GM06990 (cell line): ENCODE measurements around the gene ALPK3.

ENCODE experiments used
- DNase-seq: peaks from one replicate; pipeline ENCODE4 v3.0.0-alpha.2; 2011; ENCODE audit not compliant: insufficient read length; ENCODE audit errors: extremely low read depth
- H3K27me3 ChIP-seq: replicated peaks from 2 replicates; pipeline ENCODE4 v1.6.0; 2011; ENCODE audit warnings: low read length; ENCODE audit not compliant: control insufficient read depth, insufficient read depth
- H3K36me3 ChIP-seq: 2 replicates; pipeline ENCODE4 v1.5.1; 2011; ENCODE audit warnings: low read length; ENCODE audit not compliant: control insufficient read depth, insufficient read depth
- H3K4me3 ChIP-seq: replicated peaks from 2 replicates; pipeline ENCODE4 v1.5.1; 2011; ENCODE audit warnings: low read depth, mild to moderate bottlenecking, control low read depth, low read length
- TF ChIP-seq, protein P1 (sequence below): IDR thresholded peaks from 2 replicates; pipeline ENCODE4 v1.5.1; 2011; ENCODE audit warnings: low read length, control low read depth, mild to moderate bottlenecking, inconsistent platforms; ENCODE audit not compliant: insufficient read depth, poor library complexity, severe bottlenecking

ALPK3 gene

DNA sequence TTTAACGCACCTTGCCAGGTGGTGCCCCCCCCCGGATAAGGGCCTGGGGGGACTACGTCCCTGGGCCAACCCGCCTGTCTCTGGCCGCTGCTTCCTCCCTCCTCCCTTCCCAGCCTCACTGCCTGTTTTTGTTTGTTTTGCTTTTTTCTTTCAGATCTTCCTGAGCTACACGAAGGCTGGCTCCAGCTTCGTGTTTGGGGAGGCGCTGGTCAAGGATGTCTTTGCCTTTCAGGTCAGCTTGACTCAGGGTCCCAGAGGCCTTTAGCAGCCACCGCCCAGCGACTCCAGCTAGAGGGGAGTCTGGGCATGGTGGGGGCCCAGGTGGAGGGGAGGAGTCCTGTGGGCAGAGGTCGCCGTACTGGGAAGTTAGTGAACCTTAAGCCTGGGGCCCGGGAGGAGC lies 91.4 kb downstream of the ALPK3 start:
- H3K27me3 ChIP-seq = no peaks in the 10 kb centered on the region
- H3K36me3 ChIP-seq = no peaks in the 10 kb centered on the region
- no peak overlapping the region for H3K4me3 ChIP-seq
- TF ChIP-seq, protein P1, sequence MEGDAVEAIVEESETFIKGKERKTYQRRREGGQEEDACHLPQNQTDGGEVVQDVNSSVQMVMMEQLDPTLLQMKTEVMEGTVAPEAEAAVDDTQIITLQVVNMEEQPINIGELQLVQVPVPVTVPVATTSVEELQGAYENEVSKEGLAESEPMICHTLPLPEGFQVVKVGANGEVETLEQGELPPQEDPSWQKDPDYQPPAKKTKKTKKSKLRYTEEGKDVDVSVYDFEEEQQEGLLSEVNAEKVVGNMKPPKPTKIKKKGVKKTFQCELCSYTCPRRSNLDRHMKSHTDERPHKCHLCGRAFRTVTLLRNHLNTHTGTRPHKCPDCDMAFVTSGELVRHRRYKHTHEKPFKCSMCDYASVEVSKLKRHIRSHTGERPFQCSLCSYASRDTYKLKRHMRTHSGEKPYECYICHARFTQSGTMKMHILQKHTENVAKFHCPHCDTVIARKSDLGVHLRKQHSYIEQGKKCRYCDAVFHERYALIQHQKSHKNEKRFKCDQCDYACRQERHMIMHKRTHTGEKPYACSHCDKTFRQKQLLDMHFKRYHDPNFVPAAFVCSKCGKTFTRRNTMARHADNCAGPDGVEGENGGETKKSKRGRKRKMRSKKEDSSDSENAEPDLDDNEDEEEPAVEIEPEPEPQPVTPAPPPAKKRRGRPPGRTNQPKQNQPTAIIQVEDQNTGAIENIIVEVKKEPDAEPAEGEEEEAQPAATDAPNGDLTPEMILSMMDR = no peak
- DNase-seq = no peak

DNA sequence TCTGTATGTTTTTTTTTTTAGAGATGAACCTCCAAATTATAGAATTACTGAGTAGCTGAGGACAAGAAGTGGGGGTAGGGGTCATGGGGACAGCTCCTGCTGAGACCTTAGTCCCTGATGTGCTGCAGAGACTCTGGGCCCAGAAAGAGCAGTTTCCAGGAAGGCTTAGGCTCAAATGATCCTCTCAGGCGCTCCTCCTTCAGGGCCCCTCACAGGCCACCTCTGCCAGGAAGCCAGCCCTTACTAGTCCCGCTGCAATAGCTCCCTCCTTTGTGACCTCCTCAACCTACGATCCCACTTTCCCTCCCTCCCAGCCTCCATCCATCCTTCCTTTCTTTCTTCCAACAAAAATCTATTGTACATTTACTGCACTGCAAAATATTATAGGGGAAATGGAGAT lies 91.9 kb downstream of the ALPK3 start:
- Histone ChIP-seq H3K36me3 (no peaks in the 10 kb centered on the region), H3K27me3 (no peaks in the 10 kb centered on the region), H3K4me3 (no peak overlapping the region)
- TF ChIP-seq, protein P1 = no peak
- DNase-seq = no peak

DNA sequence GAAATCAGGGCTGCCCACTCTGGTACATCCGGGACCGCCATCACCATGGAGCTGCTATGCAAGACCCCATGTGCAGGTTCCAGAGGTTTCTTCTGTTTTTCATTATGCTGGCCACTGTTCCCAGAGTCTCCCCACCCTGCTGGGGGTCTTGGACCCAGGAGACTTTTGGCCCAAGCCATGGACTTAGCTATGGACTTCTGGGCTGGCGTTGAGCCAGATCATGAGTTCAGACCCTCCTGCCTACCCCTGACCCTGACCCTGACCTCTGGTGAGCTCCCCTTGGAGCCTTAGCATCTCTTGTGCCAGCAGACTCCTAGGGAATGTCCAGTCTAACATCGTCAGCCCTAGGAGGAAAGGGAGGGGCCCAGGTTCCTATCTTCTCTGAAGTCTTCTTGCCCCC lies 92.6 kb downstream of the ALPK3 start:
- TF ChIP-seq, protein P1 = no peak
- H3K27me3 ChIP-seq = no peaks in the 10 kb centered on the region
- no peak for DNase-seq
- no peaks in the 10 kb centered on the region for H3K36me3 ChIP-seq
- H3K4me3 ChIP-seq = no peak overlapping the region

DNA sequence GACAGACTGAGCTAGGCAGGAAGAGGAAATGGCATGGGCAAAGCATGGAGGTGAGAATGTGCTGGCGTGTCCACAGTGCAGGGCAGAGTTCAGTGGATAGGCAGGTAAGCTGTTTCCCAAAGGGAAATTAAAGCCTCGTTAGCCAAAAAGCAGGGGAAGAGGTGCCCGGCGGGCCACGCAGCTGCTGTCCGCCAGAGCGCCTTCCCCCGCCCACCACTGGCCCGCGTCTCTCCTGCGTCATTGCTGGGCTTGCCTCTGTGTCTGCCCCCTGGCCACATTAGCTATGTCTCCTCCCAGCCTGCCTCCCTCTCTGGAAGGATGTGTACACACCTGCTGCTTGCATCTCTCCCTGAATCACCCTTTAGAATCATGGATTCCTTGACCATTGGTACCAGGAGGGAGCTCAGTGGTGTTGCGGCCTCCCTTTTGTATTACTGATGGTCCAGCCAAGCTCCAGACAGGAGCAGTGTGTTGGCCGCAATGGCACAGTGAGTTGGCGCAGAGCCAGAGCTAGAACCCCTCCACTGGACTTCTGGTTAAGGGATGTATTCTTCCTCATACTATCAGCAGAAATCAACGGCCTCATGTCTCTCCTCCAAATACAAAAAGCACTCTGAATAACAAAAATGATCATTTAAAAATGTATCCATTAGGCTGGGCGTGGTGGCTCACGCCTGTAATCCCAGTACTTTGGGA lies 93.9 kb downstream of the ALPK3 start:
- no peaks in the 10 kb centered on the region for H3K36me3 ChIP-seq
- no peaks in the 10 kb centered on the region for H3K27me3 ChIP-seq
- no peak overlapping the region for H3K4me3 ChIP-seq
- TF ChIP-seq, protein P1 = no peak
- no peak for DNase-seq

DNA sequence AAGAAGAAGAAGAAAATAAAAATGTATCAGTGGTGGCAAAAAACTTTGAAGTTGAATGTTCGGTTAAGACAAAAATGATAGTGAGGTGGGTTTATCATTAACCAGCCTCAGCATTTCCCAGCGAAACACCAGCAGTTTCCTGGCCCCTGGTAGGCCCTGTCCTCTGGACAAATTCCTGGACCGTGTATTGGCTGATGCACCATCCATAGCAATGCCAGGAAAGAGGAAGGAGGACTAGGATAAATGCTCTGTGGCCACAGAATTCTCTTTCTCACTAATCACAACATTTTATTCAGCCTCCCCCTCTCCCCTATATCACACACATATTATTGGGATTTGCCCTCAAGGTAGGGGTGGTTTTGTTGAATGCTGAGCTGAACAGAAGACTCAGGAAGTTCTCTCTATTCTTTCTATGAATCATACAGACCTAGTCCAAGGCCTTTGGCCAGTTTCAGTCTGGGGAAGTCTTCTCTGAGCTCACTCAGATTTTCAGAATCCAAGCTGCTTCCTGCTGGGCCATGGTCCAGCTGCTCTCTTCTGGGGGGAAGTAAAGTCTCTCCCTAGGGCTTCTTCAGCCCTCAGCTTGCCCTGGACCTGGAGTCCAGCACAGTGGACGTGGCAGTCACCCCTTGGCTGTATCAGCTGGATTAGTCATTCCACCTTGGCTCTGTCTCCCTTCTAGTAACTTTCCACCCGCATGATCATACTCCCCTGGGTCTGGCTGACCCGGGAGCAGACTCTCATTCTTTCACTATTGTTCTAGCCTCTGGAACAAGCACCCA lies 94.9 kb downstream of the ALPK3 start:
- DNase-seq = no peak
- H3K4me3 ChIP-seq = no peak overlapping the region
- TF ChIP-seq, protein P1 = no peak

More for the DNA sequence above, 94.9 kb downstream of the ALPK3 start:
- Histone ChIP-seq H3K36me3 (no peaks in the 10 kb centered on the region), H3K27me3 (no peaks in the 10 kb centered on the region)
